ENCODE data around the gene TRIM38.
"Not testable (repeated sequence)": the region's sequence is repeated elsewhere in the genome, so short reads cannot be mapped to it uniquely, and the experiment has no call there.

Gene TRIM38

GRCh38 chr6:25944688-25945574, 17.7 kb upstream of the TRIM38 start (continued):
- TF ChIP-seq ZC3H10 (CRISPR knock-in tag; IDR thresholded peaks at IDR 0.05) = no peak
- no peak for TF ChIP-seq ZNF8 (CRISPR knock-in tag; IDR thresholded peaks at IDR 0.05)
- TF ChIP-seq ZNF70 (CRISPR knock-in tag; IDR thresholded peaks at IDR 0.05) = no peak
- TF ChIP-seq BACH2 (CRISPR knock-in tag; IDR thresholded peaks at IDR 0.05; ENCODE audit: borderline replicate concordance) = no peak
- no peak for TF ChIP-seq GLIS3 (CRISPR knock-in tag; IDR thresholded peaks at IDR 0.05)
- TF ChIP-seq TCF4 (CRISPR knock-in tag; IDR thresholded peaks at IDR 0.05; ENCODE audit: borderline replicate concordance) = no peak

GRCh38 chr6:25945738-25946137, 16.9 kb upstream of the TRIM38 start:
- not testable (repeated sequence) for ATAC-seq

- ATAC-seq = no peak
These were observed 16.0 kb upstream of the TRIM38 start for GRCh38 chr6:25946631-25947030.

GRCh38 chr6:25947492-25947891, 15.1 kb upstream of the TRIM38 start:
- not testable (repeated sequence) for ATAC-seq

More at GRCh38 chr6:25946631-25947030, 16.0 kb upstream of the TRIM38 start:
- no peak for TF ChIP-seq BACH2 (CRISPR knock-in tag; IDR thresholded peaks at IDR 0.05; ENCODE audit: borderline replicate concordance)
- no peak for TF ChIP-seq OSR1 (CRISPR knock-in tag; IDR thresholded peaks at IDR 0.05)
- TF ChIP-seq SNAI2 (CRISPR knock-in tag; IDR thresholded peaks at IDR 0.05) = no peak
- TF ChIP-seq ISL1 (CRISPR knock-in tag; IDR thresholded peaks at IDR 0.05) = no peak
- no peak for TF ChIP-seq ZC3H10 (CRISPR knock-in tag; IDR thresholded peaks at IDR 0.05)
- no peak for TF ChIP-seq ZFP3 (CRISPR knock-in tag; IDR thresholded peaks at IDR 0.05)
- TF ChIP-seq ARNTL (CRISPR knock-in tag; IDR thresholded peaks at IDR 0.05; ENCODE audit: borderline replicate concordance, low read depth) = no peak
- no peak for TF ChIP-seq PATZ1 (CRISPR knock-in tag; IDR thresholded peaks at IDR 0.05; ENCODE audit: borderline replicate concordance)
- TF ChIP-seq RARB (CRISPR knock-in tag; IDR thresholded peaks at IDR 0.05) = no peak
- TF ChIP-seq CREB5 (CRISPR knock-in tag; IDR thresholded peaks at IDR 0.05; ENCODE audit: low read depth) = no peak
- TF ChIP-seq ZNF8 (CRISPR knock-in tag; IDR thresholded peaks at IDR 0.05) = no peak
- TF ChIP-seq POU6F1 (CRISPR knock-in tag; IDR thresholded peaks at IDR 0.05; ENCODE audit: borderline replicate concordance, low read depth) = no peak
- TF ChIP-seq TOX (CRISPR knock-in tag; IDR thresholded peaks at IDR 0.05; ENCODE audit: borderline replicate concordance) = no peak
- no peak for TF ChIP-seq ZNF70 (CRISPR knock-in tag; IDR thresholded peaks at IDR 0.05)
- TF ChIP-seq TCF4 (CRISPR knock-in tag; IDR thresholded peaks at IDR 0.05; ENCODE audit: borderline replicate concordance) = no peak
- TF ChIP-seq GLIS3 (CRISPR knock-in tag; IDR thresholded peaks at IDR 0.05) = no peak
- TF ChIP-seq TSHZ2 (CRISPR knock-in tag; IDR thresholded peaks at IDR 0.05) = no peak
- no peak for TF ChIP-seq PPARA (CRISPR knock-in tag; IDR thresholded peaks at IDR 0.05; ENCODE audit: borderline replicate concordance)

- TF ChIP-seq ISL1 (CRISPR knock-in tag; IDR thresholded peaks at IDR 0.05) = no peak
- no peak for TF ChIP-seq OSR1 (CRISPR knock-in tag; IDR thresholded peaks at IDR 0.05)
- no peak for TF ChIP-seq RARB (CRISPR knock-in tag; IDR thresholded peaks at IDR 0.05)
- no peak for TF ChIP-seq TCF4 (CRISPR knock-in tag; IDR thresholded peaks at IDR 0.05; ENCODE audit: borderline replicate concordance)
- no peak for TF ChIP-seq PPARA (CRISPR knock-in tag; IDR thresholded peaks at IDR 0.05; ENCODE audit: borderline replicate concordance)
- TF ChIP-seq ZFP30 (CRISPR knock-in tag; IDR thresholded peaks at IDR 0.05) = no peak
- TF ChIP-seq ARNTL (CRISPR knock-in tag; IDR thresholded peaks at IDR 0.05; ENCODE audit: borderline replicate concordance, low read depth) = no peak
- no peak for TF ChIP-seq ZNF8 (CRISPR knock-in tag; IDR thresholded peaks at IDR 0.05)
- no peak for TF ChIP-seq CSDC2 (CRISPR knock-in tag; IDR thresholded peaks at IDR 0.05)
- no peak for TF ChIP-seq ZNF70 (CRISPR knock-in tag; IDR thresholded peaks at IDR 0.05)
- no peak for TF ChIP-seq SNAI2 (CRISPR knock-in tag; IDR thresholded peaks at IDR 0.05)
- no peak for TF ChIP-seq BACH2 (CRISPR knock-in tag; IDR thresholded peaks at IDR 0.05; ENCODE audit: borderline replicate concordance)
- TF ChIP-seq TOX (CRISPR knock-in tag; IDR thresholded peaks at IDR 0.05; ENCODE audit: borderline replicate concordance) = no peak
- TF ChIP-seq CSRNP3 (CRISPR knock-in tag; IDR thresholded peaks at IDR 0.05) = no peak
- no peak for TF ChIP-seq ZFP3 (CRISPR knock-in tag; IDR thresholded peaks at IDR 0.05)
- TF ChIP-seq PATZ1 (CRISPR knock-in tag; IDR thresholded peaks at IDR 0.05; ENCODE audit: borderline replicate concordance) = no peak
These were observed 12.9 kb upstream of the TRIM38 start for GRCh38 chr6:25949695-25950094.

More at GRCh38 chr6:25949695-25950094, 12.9 kb upstream of the TRIM38 start:
- no peak for ATAC-seq

Data from SK-N-SH treated with all-trans-retinoic acid at 6 μM for 48 hours (cell line).